HG03460 (cell line): ENCODE data around the gene ARNT2.

Source experiments
- ATAC-seq: cut with Tn5 transposase; IDR thresholded peaks from one replicate; pipeline ENCODE4 v1.9.1; 2021; ENCODE audit not compliant: unreplicated experiment

Gene ARNT2

DNA sequence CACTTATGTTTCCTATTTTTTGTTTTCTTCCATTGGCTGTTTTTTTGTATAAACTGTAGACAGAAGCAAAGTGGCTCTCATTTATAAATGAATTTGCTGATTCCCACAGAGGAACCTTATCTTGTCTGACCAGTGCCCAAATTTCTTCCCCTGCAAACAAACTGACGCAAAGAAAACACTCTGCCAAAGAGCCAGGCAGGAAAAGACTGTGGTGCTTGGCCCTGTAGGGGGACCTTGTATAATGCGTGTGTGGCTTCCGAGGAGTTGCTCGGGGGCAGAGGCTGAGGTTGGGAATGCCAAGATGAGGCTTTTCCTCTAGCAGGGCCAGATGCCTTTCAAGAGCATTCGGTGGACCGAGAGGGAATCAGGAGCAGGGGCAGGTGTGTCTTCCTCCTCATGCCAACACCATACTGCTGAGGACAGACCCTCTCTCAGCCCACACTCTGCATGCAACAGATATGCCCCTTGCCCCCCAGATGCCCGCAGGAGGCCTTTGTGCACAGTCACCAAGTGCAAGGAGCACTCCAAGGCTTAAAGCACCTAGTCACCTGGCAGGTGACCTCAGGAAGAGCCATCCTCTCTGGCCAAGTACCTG lies 186.7 kb downstream of the ARNT2 start:
- no peak for ATAC-seq

DNA sequence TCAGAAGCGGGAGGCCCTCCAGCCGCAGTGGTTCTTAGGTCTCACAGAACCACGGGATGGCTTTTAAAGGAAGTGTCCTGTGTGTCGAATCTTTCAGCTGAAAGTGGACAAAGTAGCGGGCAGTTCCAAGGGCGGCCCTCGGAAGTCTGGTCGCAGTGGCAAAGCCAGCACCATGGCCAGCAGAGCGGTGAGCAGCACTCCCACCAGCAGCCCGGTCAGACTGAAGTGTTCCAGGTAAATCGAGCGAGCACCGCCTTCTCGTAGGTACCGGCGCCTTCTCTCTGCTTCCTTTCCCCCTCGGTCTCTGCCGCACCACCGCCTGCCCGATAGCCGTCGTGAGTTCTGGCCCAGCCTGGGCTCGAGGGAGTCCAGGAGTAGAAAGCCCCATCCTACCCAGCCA lies 187.3 kb downstream of the ARNT2 start:
- no peak for ATAC-seq

DNA sequence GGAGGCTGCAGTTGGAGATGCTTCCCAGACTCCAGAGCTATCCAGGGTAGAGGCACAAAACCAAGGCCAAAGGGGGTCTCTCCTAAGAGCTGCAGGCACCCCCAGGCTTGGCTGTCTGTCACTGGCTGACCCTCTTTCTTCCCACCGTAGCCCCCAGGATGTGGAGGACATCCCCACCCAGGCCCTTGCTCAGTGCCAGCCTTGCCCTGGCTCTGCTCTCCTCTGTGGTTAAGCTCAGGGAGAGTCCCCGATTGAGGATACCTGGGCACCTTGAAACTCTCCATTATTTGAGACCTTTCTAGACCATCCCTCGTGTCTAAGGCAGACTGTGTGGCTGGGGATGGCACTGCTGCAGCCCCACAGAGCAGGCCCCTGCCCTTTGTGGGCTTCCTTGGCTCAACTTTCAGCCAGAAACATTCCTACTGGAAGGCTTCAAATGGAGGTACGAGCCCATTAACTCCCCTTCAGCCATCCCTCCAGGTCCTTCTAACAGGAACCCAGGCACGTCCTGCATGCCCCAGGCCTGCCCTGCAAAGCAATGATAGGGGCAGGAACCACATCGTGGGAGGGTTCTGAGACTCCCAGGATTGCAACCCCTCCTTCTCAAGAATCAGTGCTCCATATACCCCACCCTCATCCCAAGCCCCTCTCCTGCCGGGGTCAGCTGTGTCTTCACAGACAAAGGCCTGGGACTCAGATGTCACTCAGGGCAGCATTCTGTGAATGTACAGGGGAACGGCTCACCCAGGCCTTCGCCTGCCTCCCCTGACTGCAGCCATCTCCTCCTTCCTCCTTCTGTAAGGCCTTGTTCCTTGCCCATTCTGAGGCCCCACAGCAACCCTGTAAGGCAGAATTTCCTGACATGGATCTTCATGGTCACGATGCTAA lies 188.0 kb downstream of the ARNT2 start:
- ATAC-seq = no peak

- ATAC-seq = no peak
Measured at GRCh38 chr15:80593486-80594030, 189.4 kb downstream of the ARNT2 start.

DNA sequence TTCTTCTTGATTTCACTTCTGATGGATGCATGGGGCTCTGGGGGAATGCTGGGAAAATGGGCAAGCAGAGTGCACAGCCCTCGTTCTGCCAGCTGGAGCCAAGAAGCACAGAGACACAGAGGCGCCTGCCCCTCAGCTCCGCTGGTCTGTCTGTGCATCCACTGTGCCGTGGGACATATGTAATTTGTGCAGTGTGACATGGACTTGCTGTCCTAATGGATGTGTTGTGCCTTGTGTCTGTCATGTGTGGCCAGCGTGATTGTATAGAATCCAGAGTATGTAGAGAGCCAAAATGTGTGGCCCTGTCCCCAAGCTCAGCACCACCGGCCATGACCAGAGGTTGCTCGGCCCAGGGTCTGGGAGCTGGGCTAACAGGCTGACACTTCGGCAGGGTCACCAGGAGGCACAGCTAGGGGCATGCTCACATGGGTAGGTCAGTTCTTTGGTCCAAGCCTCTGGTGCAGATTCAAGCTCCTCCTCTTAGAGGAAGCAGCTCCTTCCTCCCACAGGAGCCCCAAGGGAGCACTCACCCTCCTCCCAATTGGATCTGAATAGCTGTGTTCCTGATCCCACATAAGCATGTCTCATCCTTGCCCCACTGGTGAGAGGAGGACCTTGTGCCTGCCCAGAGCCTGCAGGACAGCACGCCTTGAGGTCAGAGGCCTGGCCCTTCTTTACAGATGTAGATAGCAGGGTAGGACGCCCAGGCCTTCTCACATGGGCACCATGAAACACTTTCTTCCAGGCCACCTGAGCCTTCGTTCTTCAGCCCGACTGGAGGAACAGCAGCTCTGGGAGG lies 190.1 kb downstream of the ARNT2 start:
- ATAC-seq = no peak

DNA sequence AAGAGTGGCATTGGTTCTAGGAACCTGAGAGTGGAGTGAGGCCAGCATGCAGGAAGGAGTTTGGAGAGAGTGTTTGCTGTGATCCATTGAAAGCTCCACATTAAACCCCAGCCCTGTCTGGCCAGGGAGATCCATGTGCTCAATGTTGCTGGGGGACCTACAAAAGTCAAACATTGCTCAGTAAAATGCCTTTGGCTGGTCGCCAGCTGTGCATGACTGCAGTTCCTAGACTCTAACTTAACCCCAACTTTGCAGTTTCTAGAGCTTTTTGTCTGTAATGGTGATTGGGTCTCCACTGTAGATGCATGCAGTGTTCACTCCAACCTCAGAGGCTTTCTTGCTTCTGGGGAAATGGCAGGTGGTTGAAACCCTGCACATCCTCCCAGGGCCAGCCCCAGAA lies 191.2 kb downstream of the ARNT2 start:
- no peak for ATAC-seq

- no peak for ATAC-seq
Measured at GRCh38 chr15:80596521-80596976, 192.4 kb downstream of the ARNT2 start.

DNA sequence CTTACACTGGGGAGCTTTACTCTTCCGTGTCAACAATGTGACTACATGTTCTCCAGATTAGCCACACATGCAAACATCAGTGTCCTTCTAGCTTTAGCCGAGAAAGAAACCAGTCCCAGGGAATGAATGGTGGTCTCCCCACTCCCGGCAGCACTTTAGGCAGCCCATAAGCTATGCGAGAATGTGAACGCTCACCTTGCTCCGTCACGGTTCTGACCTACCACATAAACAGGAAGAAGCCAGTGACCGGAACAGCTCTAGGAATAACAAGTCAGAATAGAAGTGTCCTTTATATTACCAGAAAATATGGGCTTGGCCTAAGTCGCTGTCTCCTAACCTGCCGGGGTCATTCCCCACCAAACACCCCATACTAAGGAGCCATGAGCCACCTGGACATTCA lies 192.9 kb downstream of the ARNT2 start:
- no peak for ATAC-seq

- no peak for ATAC-seq
Measured at GRCh38 chr15:80599359-80599758, 195.2 kb downstream of the ARNT2 start.

- no peak for ATAC-seq
Measured at GRCh38 chr15:80600626-80601025, 196.4 kb downstream of the ARNT2 start.

DNA sequence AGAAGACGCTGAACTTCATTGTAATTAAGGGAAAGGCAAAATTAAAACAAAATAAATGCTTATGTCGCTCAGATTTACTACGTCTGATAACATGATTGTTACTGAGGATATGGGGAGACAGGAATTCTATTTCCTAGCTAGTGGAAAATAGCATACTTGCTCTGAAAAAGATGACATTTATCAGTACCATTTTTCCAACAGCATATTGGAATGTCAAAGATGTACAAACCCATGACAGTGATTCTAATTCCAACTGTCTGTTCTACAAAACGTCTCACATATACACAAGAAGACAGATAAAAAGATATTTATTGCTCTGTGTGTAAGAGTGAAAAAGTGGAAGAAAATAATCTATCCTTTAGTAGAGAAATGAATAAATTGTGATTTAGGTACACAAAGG lies 197.1 kb downstream of the ARNT2 start:
- ATAC-seq = no peak

DNA sequence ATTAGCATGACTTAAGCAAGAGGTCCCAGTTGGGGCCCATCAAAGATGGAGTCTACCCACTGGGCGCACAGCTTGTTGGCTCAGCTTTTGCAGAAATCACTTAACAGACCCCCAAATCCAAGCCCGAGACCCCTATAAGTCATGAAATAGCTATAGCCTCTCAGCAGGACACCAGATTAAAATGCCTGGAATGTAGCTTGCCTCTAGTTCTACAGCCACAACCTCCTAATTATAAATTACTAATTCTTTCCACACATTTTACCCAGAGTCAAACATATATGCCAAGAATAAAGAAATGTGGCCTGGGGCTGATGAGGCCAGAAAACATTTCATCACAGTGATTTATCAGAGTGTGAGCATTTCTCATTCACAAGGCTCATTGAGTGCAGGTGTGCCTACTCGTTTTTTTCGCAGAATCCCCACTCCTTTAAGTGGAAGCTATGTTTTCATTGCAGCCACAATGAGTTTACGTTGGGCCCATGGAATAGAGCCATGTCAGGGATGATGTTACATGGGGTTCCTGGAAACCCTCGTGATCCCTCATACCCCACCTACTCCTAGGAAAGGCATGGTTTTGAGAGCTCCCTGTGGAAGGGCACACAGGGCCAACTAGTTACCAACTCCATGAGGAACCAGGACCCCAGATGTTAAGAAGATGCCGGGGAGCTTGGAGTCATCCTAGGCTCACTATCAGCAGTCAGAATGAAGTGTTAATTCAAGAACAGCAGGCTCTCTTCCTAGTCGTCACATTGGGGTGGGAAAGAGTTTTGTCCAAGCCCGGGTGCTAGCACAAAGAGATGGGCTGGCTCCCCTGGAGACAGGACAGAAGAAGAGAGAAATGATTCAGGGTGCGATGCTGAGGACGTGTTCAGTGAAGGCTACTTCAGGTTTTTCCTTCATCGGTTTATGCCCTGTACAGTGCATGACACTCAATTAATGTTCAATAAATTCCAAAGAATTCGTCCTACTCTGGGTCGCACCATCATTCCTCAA lies 200.7 kb downstream of the ARNT2 start:
- no peak for ATAC-seq

DNA sequence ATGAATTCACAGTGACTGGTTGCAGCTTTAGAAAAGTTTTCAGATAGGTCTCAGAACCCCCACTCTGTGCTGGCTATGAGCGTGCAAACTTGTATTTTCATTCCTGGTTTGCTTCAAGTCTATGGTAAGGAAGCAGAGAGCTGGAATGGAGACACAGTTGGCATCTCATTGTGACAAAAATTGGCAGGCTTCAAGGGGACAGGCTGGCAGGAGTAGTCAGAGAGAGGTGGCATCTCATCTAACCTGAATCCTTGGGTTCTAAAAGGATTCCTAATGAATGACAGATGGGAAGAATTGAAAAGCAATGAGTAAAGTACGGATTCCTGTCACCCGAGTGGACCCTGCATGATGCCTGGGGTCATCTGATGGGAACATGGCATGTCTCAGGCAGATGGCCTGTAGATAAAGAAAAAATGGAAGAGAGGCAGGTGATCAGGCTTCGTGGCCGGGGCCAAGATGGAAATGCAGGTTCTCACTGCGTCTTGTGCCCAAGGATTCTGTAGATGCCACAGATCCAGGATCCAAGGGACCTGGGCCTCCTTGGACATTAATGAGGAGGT lies 201.5 kb downstream of the ARNT2 start:
- no peak for ATAC-seq

DNA sequence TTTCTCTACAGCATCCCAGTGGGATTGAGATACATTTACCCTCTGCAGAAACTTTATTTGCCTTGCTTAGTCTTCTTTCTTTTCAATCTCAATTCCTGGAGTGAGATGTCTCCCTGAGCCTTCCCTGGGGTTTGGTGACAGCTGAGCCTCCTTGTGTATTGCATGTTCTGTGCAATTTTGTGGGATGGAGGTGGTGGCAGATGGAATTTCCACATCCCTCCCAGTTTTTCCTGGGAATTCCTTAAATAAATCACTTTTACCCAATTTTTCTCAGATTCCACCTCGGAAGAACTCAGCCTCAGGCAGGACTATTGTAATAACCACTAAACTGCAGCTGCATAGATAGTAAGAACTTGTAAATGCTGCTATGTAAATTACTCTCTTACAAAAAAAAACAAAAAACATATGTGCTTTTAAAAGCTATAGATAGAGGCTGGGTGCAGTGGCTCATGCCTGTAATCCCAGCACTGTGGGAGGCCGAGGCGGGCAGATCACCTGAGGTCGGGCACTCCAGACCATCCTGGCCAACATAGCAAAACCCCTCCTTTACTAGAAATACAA lies 202.4 kb downstream of the ARNT2 start:
- no peak for ATAC-seq

DNA sequence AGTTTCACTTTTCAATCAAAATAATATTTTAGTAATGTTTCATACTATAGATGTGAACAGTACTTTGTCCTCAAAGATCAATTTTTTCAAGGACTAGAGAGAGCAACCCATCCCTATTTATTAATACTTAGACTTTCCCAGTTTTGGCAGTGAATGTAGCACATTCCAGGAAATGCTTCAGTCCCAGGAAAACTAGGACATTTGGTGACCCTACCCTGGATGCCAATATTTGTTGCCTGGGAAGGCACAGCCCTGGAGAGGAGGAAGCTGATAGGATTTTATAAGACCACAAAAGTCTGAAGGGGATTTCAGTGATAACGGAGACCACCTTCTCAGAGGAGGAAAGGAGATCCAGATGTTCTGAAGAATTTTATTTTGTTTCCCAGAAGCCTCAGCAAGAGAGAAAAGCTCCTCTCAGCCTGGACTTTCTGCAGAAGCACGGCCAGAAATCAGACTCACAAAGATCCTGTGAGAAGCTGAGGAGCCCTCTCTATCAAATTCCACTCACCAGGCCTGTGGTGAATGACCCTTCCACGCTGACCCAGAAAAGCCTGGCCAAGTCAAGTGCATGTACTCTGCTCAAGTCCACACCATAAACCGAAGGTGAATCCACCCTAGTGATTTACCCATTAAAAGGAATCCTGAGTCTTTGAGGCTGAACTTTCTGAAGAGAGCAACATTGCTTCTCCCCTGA lies 203.3 kb downstream of the ARNT2 start:
- no peak for ATAC-seq

DNA sequence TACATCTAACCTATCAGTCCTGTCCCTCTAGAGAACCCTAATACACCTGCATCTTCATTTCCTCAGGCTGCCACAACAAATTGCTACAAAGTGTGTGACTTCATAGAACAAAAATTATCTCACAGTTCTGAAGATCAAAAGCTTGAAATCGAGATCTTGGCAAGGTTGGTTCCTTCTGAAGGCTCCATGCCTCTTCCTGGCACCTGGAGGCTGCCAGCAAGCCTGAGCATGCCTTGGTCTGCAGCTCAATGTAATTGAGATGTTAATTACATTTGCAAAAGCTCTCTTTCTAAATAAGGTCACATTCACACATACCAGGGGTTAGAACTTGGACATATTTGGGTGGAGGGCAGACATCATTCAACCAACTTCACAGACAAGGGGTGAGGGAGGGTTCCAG lies 204.5 kb downstream of the ARNT2 start:
- no peak for ATAC-seq

- ATAC-seq = no peak
Measured at GRCh38 chr15:80609091-80609490, 204.9 kb downstream of the ARNT2 start.

DNA sequence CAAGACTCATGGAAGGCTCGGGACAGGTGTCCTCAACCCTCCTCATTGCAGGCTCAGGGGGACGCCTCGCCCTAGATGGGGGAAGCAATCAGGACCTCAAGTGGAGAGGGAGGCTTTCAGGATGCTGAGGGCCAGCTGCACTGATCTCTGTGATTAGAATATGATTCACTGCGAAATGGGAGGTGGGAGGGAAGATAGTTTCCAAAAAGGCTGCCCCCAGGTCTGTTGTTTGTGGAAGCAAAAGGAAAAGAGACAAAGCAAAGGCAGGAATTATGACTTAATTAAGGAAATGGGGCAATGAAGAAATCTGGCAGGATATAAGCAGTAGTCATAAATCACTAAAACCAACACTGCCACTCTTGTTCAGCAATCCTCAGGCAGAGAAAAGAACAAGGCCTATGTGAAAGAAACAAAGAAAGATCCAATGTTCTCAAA lies 205.3 kb downstream of the ARNT2 start:
- no peak for ATAC-seq

- ATAC-seq = no peak
Measured at GRCh38 chr15:80611543-80612080, 207.4 kb downstream of the ARNT2 start.
